LNCaP clone FGC (cell line): ENCODE data around the gene DGKG.

ENCODE experiments used
- DNase-seq: peaks from one replicate; pipeline ENCODE4 v3.0.0-alpha.2; 2011; ENCODE audit warnings: low read depth
- H3K4me3 ChIP-seq: 2 replicates; pipeline ENCODE4 v1.5.1; 2011; ENCODE audit warnings: mild to moderate bottlenecking, low read depth, low read length, control low read depth
- TF ChIP-seq, protein P1 (sequence below): IDR thresholded peaks from 2 replicates; pipeline ENCODE4 v1.5.1; 2012; ENCODE audit warnings: mild to moderate bottlenecking; ENCODE audit not compliant: control insufficient read depth, insufficient read depth; ENCODE audit errors: extremely low read depth

DGKG gene

DNA sequence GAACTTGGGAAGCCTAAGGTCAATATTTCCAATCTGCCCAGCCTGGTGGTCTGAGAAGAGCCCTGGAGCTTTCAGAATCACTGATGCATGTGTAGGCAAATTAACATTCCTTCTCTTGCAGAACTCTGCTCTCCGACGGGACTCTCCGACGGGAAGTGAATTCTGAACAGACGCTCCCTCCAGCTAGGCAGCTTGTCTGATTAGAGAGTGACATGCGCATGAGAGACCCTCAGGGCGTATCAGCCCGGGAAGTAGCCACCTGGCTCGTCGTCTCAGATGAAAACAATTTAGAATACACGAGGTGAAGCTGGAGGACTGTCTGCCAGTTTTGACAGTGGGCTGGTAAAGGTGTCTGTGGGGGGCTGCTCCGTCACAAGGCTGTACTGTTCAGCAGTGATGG lies 103.1 kb downstream of the DGKG start:
- no peak overlapping the region for H3K4me3 ChIP-seq
- TF ChIP-seq, protein P1, sequence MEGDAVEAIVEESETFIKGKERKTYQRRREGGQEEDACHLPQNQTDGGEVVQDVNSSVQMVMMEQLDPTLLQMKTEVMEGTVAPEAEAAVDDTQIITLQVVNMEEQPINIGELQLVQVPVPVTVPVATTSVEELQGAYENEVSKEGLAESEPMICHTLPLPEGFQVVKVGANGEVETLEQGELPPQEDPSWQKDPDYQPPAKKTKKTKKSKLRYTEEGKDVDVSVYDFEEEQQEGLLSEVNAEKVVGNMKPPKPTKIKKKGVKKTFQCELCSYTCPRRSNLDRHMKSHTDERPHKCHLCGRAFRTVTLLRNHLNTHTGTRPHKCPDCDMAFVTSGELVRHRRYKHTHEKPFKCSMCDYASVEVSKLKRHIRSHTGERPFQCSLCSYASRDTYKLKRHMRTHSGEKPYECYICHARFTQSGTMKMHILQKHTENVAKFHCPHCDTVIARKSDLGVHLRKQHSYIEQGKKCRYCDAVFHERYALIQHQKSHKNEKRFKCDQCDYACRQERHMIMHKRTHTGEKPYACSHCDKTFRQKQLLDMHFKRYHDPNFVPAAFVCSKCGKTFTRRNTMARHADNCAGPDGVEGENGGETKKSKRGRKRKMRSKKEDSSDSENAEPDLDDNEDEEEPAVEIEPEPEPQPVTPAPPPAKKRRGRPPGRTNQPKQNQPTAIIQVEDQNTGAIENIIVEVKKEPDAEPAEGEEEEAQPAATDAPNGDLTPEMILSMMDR: no peak
- no peak for DNase-seq

DNA sequence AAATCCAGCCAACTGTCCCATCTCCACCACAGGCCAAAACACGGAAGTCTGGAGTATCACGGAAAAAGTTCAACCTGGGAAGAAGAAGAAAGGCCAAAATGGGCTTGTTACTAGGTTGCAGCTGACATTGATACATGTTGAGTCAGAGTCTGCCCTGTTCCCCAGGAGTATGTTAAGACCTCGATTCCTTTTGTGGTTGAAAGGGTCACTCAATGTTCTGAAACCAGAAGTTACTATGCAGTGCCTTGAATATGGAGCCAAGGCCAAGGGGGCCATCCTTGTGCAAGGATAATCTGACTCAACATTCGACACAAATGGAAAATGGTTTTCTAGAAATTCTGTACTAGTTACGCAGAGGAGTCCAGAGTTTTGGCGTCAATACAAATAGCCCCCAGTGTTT lies 104.2 kb downstream of the DGKG start:
- TF ChIP-seq, protein P1: no peak
- no peak overlapping the region for H3K4me3 ChIP-seq
- DNase-seq: no peak

DNA sequence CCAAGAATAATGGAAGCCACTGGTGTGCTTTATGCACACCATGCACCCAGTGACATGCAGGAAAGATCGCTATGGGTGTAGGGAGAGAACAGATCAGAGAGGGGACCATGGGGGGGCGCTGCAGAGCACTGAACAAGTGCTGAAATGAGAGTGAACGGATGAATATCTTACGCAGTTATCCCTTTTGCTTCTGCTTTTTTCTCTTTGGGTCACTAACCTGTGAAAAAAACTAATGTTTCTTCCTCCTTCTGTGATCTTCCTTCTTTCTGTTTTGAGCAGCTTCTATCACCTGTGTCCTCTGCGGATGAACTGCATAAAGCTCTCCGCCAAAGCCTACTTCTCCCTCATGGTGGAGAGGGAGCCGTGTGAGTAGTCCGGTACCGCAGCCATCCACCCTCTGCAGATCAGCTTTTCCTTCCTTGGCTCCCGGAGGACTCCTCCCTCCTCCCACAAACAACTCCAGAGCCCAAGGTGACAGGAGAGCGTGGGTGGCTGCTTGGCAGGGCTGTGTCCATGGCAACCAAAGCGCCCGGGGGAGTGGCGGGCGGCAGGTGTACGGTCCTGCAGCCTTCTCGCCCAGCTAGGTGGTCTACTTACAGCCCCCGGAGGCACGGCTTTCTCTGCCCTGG lies 106.2 kb downstream of the DGKG start:
- TF ChIP-seq, protein P1: no peak
- H3K4me3 ChIP-seq: no peak overlapping the region
- DNase-seq: no peak

DNA sequence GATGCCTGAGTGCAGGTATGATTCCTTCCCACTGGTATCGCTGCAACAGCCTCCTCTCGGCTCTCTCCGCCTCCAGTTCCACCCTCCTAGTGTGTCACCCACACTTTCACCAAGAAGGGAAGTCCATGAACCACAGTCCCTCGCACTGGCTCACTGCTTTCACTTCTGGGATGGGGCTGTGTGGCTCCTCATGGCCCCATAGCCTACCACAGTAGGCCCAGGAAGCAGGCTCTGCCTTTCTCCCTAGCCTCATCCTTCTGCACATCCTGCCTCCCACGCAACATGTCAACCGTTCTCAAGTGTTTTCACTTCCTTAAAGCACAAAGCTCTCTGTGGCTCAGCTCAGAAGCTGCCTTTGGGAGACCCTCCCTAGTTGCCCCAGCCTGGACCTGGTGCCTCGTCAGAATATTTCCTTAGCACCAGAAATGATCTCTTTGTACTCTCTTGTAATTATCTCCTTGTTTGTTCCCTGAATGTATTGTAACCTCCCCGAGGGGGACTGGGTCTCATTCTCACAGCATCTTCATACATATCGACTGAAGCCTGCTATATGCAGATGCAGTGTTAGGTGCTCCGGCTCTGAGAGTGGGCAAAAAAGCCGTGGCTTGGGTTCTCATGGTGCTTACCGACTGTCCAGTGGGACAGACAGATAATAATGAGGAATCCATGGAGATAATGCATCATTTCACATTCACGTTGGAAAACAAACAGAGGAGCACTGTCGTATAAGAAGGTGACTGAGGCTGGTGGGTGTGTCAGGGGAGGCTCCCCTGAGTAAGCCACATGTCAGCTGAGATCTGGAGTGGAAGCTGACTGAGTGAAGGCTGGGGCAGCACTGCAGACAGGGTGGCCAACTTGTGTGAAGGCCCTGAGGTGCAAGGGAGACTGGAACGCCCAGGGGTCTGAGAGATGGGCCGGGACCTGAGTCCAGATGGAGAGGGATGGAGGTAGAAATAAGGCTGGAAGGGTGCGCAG lies 107.1 kb downstream of the DGKG start:
- H3K4me3 ChIP-seq: no peak overlapping the region
- TF ChIP-seq, protein P1: no peak
- DNase-seq: no peak

DNA sequence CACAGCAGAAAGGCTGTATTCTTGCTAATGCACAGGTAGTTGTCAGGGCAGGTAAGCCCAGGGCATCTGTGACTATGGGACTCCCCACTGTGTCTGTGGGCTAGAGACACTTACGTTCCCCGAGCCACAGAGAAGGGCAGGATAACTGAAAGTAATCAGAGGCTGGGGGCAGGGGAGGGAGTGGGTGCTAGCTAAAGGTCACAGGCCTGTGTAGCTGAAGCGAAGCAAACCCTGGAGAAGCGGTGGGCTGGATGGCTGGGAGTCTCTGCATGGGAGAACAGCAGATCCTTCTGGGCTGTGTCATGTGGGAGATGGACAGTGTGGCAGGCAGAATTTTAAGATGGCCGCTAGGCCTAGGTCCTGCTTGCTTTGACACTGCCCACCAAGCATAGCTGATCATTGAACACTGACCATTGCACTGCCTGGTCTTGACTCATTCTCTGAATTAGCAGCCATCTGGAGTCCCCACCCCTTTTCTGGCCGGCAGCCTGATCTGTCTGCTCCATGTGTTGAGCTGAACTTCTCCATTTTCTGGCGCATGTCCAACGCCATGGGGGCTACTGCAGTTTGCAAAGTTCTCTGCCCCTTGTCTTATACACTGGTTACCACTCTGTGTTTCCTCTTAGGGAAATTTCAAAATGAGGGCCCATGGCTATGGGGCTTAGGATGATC lies 110.0 kb downstream of the DGKG start:
- DNase-seq: no peak
- TF ChIP-seq, protein P1: no peak
- H3K4me3 ChIP-seq: no peak overlapping the region

DNA sequence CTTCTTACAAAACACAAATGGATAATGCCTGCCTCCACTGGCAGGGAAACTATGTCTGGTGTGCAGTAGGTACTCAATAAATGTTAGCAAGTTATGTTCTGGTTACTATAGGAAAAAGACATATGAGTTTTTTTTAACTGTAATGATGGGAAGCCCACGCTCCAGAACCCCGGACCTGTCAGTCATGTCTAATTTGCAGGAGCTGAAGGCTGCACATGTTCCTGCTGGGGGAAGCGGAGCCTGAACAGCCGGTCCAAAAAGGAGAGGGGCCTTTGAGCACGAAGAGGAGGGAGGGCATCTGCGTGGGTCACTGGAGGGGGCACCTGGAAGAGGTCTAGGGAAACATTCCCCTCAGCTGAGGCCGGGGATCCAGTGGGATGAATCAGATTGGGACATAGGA lies 113.2 kb downstream of the DGKG start:
- no peak overlapping the region for H3K4me3 ChIP-seq
- DNase-seq: no peak
- TF ChIP-seq, protein P1: no peak
